GM13976 (cell line): ENCODE measurements around the gene HOXB2.
A peak's percentile ranks its signal among the peaks of the same experiment; 100 is the strongest.

Source experiments
- DNase-seq: peaks from one replicate; pipeline ENCODE4 v3.0.0; 2012; ENCODE audit warnings: low spot score
- in situ Hi-C: fragments of 300-500 bp; cut with MboI; formaldehyde crosslinking; loops from one replicate; pipeline ENCODE4 v1.12.0; 2022; ENCODE audit warnings: low sequenced_read_pairs, mixed read lengths, inconsistent platforms; ENCODE audit not compliant: unreplicated experiment
- TF ChIP-seq, protein P1 (sequence below): IDR thresholded peaks from 2 replicates; pipeline ENCODE4 v1.5.1; 2012; ENCODE audit warnings: borderline replicate concordance, mild to moderate bottlenecking; ENCODE audit not compliant: insufficient read depth; ENCODE audit errors: extremely low read depth, missing control alignments, control extremely low read depth

HOXB2 gene

DNA sequence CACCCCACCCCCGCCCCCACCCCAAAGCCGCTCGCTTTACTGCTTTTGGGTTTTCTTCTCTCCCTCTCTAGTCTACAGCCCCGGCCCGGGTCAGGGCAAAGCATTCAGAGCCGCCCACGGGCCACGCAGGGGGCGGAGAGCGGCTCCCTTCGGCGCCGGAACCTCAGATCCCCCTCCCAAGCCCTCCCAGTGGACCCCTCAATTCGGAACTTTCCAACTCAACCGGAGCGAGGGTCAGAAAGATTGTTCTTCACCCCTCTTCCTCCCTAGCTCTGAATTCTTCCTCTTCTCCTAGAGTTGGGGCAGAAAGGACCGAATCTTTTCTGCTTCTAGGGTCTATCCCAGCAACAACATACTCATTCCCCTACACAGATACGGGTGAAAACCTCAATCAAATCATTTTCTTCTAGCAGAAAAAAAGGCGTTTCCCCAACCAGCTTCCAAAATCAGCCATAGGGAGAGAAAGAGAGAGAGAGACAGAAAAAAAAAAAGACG lies 1.0 kb downstream of the HOXB2 start:
- peak; percentile 62 for DNase-seq
- in situ Hi-C loops, result no loop called here
- TF ChIP-seq, protein P1, sequence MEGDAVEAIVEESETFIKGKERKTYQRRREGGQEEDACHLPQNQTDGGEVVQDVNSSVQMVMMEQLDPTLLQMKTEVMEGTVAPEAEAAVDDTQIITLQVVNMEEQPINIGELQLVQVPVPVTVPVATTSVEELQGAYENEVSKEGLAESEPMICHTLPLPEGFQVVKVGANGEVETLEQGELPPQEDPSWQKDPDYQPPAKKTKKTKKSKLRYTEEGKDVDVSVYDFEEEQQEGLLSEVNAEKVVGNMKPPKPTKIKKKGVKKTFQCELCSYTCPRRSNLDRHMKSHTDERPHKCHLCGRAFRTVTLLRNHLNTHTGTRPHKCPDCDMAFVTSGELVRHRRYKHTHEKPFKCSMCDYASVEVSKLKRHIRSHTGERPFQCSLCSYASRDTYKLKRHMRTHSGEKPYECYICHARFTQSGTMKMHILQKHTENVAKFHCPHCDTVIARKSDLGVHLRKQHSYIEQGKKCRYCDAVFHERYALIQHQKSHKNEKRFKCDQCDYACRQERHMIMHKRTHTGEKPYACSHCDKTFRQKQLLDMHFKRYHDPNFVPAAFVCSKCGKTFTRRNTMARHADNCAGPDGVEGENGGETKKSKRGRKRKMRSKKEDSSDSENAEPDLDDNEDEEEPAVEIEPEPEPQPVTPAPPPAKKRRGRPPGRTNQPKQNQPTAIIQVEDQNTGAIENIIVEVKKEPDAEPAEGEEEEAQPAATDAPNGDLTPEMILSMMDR, result no peak

DNA sequence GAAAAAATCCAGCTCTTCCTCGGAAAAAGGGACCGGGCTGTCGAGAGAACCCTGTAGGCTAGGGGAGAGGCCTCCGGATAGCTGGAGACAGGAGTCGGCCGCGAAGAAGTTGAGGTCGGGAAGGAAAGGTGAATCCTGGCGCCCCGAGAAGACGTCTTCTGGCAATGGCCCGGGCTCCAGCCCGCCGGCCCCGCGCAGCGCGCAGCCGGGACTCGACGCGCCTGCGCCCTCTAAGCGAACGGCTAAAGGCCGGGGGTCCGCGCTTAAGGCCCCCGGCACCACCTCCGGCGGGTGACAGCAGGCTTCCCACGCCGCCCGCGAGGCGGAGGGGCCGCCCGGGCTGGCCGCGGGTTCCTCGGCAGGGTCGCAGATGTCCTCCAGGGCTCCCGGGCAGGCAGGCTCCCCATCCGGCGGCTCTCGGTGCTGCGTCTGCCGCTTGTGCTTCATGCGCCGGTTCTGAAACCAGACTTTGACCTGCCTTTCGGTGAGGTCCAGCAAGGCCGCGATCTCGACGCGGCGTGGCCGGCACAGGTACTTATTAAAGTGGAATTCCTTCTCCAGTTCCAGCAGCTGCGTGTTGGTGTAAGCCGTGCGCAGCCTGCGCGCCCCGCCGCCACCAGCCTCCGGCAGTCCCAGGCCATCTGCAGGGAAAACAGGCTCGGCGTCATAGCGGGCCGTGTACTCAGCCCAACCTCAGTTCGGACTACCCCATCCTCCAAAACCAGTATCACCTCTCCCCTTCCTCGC lies 1.6 kb downstream of the HOXB2 start:
- in situ Hi-C loops, result no loop called here
- TF ChIP-seq, protein P1, result no peak
- peak; percentile 83 for DNase-seq

DNA sequence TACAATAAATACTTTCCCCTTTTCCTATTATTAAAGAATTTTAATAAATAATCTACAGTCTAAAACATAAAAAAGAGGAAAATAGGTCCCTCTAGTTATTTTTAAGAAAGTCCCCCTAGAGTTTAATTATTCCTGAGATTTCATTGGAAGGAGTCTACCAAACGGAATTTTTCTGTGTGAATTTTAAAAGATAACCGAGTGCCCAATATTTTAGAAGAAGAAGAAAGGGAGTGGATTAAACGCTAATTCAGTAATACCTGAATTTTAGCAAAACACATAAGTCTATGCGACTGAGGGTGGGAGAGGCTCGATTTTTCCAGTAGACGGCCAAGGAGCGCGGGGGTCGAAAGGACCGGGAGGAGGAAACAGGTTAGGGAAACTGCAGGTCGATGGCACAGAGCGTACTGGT lies 2.2 kb downstream of the HOXB2 start:
- TF ChIP-seq, protein P1, result no peak
- DNase-seq, result no peak
- in situ Hi-C loops, result no loop called here

DNA sequence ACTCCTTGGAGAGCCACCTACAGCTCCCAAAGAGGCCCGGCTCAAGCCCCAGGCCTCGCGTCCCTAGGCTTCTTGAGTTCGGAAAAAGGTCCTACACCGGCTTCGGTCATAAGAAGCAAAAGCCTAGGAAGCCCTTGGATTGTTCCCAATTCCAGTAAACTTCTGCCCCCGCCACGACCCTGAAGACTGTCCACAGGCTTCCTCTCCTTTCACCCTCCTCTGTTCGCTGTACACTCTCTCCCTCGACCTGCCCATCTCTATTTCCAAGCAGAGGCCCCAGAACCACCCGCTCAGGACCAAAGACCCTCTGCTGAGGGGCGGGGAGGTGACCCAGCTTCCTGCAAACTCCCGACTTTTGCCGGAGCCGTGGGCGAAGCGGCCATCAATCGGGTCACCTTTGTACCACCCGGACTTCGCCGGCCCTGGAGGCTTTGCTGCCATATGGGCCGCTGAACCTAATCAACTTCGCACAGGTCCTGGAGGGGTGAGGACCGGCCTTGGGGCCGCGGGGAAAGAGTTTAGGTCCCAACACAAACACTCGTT lies 2.7 kb downstream of the HOXB2 start:
- DNase-seq, result no peak
- TF ChIP-seq, protein P1, result no peak
- in situ Hi-C loops, result no loop called here

DNA sequence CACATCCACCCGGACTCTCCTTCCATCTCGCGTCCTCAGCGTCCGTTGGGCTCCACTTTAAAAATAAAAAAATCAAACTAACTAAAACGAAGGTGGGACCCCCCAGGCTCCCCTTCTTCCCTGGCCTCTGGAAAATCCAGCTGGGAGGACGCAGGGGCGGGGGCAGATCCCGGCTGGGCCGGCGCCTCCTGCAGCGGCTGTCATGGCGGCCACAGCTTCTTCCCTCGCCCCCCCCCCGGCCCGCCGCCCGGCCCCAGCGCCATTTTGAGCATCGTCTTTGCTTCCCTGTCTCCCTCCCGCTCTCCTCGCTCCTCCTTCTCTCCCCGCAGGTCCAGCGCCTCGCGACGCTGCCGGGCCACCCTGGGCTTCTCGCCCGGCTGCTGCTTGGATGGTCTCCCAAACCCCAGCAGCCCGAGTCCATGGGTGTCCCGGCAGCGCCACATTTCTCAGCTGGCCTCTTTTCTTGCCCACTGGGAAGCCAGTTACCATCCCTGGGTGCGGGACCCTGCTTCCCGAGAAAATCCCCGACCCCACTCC lies 3.3 kb downstream of the HOXB2 start:
- no peak for DNase-seq
- in situ Hi-C loops, result no loop called here
- TF ChIP-seq, protein P1, result no peak

DNA sequence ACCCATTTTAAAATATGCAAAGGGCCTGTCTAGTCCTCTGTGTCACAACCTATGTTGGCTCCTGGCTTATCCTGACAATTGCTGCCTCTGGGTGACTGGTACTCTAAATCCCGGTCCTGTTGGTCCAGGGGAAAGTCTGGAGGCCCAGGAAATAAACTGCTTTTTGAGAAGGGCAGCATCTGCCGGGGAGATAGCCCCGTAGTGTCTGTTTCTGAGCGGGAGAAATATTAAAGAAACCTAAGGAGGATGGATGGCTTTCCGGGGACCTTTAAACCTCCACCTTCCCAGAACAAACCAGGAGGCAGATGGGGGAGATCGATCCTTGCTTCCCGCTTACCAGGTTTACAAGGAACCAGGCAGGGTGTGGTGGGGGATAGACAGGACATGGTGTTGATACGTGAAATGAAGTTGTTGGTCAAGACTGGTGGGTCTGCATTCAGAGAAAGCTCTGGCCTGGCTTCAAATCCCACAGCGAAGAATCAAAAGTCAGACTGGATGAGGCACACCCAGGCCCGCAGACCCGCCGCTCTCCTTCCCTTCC lies 3.8 kb downstream of the HOXB2 start:
- TF ChIP-seq, protein P1, result no peak
- DNase-seq, result no peak
- in situ Hi-C loops, result no loop called here
